ENCODE data around the gene ADGRB3.
"Not testable (repeated sequence)": the region's sequence is repeated elsewhere in the genome, so short reads cannot be mapped to it uniquely, and the experiment has no call there.

Gene ADGRB3

GRCh38 chr6:69100772-69101171 lies 465.7 kb downstream of the ADGRB3 start:
- in situ Hi-C loops (cut with MboI; ENCODE audit: low sequenced_read_pairs), result no loop called here

- in situ Hi-C loops (cut with MboI; ENCODE audit: low sequenced_read_pairs), result no loop called here
These were observed 467.3 kb downstream of the ADGRB3 start for GRCh38 chr6:69102416-69102815.

GRCh38 chr6:69105288-69105687 lies 470.2 kb downstream of the ADGRB3 start:
- in situ Hi-C loops (cut with MboI; ENCODE audit: low sequenced_read_pairs), result no loop called here

DNA sequence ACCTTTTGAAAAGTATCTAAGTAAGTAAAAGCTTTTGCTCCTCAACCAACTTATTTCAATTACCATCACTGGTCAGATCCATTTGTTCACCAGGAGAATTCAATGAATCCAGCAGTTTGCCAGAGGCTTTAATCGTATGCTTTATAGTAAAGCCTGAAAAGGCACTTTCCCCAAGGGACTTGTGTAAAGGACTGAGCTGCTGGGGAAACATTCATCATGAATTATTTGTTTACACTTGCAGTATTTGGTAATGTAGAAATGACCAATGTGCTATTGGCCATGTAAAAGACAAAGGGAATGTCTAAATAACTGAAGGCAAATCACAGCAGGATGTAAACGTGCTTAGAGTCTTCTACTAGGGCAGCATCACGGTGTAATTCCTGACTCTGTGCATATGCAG lies 471.4 kb downstream of the ADGRB3 start:
- in situ Hi-C loops (cut with MboI; ENCODE audit: low sequenced_read_pairs), result no loop called here

GRCh38 chr6:69111301-69111700 lies 476.2 kb downstream of the ADGRB3 start:
- in situ Hi-C loops (cut with MboI; ENCODE audit: low sequenced_read_pairs), result no loop called here

- in situ Hi-C loops (cut with MboI; ENCODE audit: low sequenced_read_pairs), result no loop called here
These were observed 481.6 kb downstream of the ADGRB3 start for GRCh38 chr6:69116658-69117057.

DNA sequence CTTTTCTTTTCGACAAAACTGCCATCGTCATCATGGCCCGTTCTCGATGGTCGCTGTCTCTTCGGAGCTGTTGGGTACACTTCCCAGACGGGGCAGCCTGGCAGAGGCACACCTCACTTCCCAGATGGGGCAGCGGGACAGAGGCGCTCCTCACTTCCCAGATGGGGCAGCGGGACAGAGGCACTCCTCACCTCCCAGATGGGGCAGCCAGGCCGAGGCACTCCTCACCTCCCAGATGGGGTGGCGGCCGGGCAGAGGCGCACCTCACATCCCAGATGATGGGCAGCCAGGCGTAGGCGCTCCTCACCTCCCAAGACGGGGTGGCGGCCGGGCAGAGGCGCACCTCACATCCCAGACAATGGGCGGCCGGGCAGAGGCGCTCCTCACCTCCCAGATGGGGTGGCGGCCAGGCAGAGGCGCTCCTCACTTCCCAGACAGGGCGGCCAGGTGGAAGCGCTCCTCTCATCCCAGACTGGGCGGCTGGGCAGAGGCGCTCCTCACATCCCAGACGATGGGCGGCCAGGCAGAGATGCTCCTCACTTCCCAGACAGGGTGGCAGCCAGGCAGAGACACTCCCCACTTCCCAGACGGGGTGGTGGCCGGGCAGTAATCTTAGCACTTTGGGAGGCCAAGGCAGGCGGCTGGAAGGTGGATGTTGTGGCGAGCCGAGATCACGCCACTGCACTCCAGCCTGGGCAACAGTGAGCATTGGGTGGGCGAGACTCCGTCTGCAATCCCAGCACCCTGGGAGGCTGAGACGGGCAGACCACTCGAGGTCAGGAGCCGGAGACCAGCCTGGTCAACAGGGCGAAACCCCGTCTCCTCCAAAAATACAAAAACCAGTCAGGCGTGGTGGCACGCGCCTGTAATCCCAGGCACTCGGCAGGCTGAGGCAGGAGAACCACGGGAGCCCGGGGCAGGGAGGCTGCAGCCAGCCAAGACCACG lies 486.7 kb downstream of the ADGRB3 start:
- in situ Hi-C loops (cut with MboI; ENCODE audit: low sequenced_read_pairs), result not testable (repeated sequence)

- in situ Hi-C loops (cut with MboI; ENCODE audit: low sequenced_read_pairs), result no loop called here
These were observed 487.3 kb downstream of the ADGRB3 start for GRCh38 chr6:69122407-69122773.

GRCh38 chr6:69128411-69128810 lies 493.3 kb downstream of the ADGRB3 start:
- in situ Hi-C loops (cut with MboI; ENCODE audit: low sequenced_read_pairs), result no loop called here

DNA sequence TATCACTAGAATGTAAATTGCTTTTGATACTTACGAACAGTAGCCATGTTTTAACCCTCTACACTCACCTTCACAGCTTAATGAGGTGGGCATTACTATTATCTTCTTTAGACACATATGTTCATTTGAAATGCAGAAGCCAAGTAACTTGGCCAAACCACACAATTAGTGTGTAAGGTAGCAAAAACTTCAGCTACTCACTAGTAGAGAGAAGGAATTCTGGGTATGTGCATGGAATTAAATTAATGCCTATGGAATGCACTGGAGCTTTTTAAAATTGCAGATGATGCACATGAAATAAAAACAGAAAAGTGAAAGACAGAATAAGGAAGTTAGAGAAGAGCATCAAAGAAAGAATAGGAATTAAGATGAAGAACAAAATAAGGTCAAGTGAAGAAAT lies 494.0 kb downstream of the ADGRB3 start:
- in situ Hi-C loops (cut with MboI; ENCODE audit: low sequenced_read_pairs), result no loop called here

GRCh38 chr6:69135927-69136326 lies 500.8 kb downstream of the ADGRB3 start:
- in situ Hi-C loops (cut with MboI; ENCODE audit: low sequenced_read_pairs), result no loop called here

GRCh38 chr6:69138148-69138547 lies 503.1 kb downstream of the ADGRB3 start:
- in situ Hi-C loops (cut with MboI; ENCODE audit: low sequenced_read_pairs), result no loop called here

DNA sequence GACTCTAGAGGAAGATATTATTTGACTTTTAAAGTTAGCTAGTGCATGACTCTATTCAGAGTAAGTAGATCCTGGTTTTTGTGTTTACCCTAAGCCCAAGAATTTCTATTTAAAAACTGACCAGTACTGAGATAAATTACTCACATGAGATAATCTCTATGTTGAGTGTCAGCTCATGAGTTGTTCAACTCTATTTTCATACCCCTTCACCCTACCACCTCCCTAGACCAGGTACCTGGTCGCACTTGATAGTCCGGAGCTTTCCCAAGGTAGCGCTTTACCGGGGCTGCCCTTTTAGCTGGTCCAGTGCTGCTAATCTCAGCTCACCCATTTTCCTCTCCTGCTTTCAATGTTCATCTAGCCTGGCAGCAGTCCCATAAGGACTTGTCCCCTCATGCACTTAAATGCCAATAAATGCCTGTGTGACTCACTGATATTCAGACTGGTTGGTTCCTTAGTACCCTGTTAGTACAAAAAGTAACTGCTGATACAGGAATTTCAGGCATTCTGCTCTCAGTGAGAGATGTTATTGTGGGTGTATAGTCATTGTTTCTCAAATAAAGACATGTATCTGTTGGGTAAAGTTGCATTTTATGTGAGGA lies 503.9 kb downstream of the ADGRB3 start:
- in situ Hi-C loops (cut with MboI; ENCODE audit: low sequenced_read_pairs), result no loop called here

- in situ Hi-C loops (cut with MboI; ENCODE audit: low sequenced_read_pairs), result no loop called here
These were observed 510.0 kb downstream of the ADGRB3 start for GRCh38 chr6:69145062-69145461.

GRCh38 chr6:69146385-69146784 lies 511.3 kb downstream of the ADGRB3 start:
- in situ Hi-C loops (cut with MboI; ENCODE audit: low sequenced_read_pairs), result no loop called here

DNA sequence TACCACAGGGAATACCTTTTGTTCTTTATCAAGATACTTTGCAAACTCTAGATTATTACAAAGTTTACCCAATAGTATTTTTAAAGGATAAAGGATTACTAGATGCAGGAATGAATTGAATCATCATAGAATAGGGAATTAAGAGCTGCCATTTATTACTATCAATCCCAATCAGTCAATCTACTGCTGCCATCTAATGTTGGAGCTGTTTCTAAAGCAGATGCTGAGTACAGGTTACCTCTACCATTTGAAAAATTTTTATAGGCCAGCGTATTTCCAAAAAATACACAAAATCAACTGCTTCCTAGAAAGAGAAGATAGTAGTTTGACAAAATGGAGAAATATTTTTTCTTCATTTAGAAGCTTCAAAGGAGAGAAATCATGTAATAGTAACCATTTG lies 520.4 kb downstream of the ADGRB3 start:
- in situ Hi-C loops (cut with MboI; ENCODE audit: low sequenced_read_pairs), result no loop called here

DNA sequence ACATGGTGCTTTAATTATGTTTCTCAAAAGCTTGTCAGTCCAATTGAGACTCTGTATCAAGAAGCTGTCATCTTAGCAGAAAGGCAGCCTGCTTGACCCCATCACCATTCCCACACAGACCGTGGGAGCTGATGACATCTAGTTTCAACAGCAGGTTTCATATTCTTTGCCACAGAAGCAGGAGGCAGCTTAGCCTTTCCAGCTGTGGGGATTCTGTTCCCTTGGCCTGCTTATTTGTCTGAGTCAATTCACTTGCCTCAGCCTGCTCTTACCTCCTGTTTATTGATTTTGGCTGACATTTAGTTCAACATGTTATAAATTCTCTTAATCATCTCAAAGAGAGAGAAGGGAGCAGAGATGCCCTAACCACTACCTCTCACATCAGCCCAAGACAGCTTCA lies 527.7 kb downstream of the ADGRB3 start:
- in situ Hi-C loops (cut with MboI; ENCODE audit: low sequenced_read_pairs), result no loop called here

DNA sequence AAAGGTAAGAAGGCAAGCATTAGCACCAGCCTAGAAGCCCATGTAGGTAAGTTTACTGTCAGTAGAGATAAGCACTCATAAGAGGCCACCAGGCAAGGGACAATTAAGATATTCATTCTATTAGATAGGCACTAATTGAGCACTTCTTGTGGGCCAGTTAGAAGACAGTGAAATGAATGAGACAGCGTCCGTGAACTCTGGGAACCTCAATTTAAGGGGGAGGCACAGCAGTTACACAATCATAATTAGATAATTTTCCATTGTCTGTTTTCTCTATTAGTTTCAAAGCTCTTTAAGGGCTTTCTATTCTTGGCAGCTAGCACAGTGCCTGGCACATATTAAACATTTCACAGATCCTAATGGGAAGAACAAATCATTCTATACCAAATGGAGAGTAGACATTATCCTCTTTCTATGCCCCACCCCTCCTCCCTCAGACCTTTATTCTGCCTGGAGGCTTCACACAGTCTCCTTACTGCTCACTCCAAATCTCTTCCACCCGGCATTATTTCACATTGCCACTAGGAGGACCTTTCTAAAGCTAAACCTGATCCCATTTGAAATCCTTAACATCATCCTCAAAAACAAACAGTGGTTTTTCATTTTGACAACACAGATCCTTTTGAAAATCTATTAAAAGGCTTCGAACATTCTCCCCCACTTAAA lies 529.6 kb downstream of the ADGRB3 start:
- in situ Hi-C loops (cut with MboI; ENCODE audit: low sequenced_read_pairs), result no loop called here

- in situ Hi-C loops (cut with MboI; ENCODE audit: low sequenced_read_pairs), result no loop called here
These were observed 544.6 kb downstream of the ADGRB3 start for GRCh38 chr6:69179681-69180080.

DNA sequence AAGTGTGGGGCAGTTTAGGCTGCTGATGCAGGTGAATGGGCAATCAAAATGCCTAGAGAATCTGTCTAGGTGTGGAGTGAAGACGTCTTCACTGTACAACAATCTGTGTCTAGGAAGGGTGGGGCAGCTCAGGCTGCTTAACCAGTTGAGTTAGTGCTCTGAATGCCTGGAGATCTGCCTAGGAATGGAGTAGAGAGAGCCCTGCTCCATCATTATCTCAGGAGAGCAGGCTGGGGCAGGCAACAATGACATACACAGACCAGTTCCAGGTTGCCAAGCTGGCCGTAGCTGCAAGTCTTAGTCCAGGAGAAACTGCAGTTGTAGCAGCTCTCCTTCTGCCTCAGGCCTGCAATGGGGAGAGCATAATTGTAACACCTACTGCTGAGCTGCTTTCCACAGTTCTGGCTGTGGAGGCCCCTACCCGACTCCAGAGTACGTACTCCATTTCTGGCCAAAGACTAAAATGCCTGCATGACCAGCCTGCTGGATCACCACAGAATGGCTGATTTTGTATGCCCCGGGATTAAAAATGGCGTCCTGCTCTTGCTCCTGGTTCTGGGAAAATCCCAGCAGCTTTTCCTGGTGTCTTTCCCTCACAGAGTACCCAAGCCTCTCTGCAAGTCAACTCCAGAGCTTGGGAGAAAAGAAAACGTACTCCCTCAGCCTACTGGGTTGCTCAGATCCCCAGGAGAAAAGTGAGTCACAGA lies 545.4 kb downstream of the ADGRB3 start:
- in situ Hi-C loops (cut with MboI; ENCODE audit: low sequenced_read_pairs), result no loop called here

DNA sequence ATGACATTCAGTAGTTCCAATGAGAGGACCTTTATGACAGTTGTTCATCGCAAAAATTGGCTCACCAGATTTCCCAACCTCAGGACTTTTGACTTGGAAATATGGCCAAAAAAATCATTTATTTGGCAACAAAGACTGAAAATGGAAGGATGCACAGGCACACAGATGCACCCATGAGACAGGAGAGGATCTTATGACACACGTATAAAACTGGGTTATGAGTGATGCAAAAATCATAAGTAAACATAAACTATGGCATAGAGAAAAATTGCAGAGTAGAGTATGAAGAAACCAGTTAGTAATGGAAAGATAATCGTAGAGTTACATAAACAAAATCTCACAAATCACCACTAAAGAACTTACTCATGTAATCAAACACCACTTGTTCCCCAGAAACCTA lies 546.9 kb downstream of the ADGRB3 start:
- in situ Hi-C loops (cut with MboI; ENCODE audit: low sequenced_read_pairs), result no loop called here

Data from HL-60/S4 treated with phorbol 12-myristate 13-acetate at 8.2 ng/mL for 4 days and 3 days (cell line).